ENCODE results near the gene KRT10.
"Not testable (repeated sequence)": the region's sequence is repeated elsewhere in the genome, so short reads cannot be mapped to it uniquely, and the experiment has no call there.

KRT10 gene

GRCh38 chr17:40822132-40822812, at the start of gene KRT10:
KRT10 (minus strand) TSS chr17:40822614; CDS start chr17:40822585, 29 bp downstream.
- no peak for DNase-seq

- no peak for DNase-seq
Measured at GRCh38 chr17:40871316-40871715, 48.9 kb upstream of the KRT10 start.

DNA sequence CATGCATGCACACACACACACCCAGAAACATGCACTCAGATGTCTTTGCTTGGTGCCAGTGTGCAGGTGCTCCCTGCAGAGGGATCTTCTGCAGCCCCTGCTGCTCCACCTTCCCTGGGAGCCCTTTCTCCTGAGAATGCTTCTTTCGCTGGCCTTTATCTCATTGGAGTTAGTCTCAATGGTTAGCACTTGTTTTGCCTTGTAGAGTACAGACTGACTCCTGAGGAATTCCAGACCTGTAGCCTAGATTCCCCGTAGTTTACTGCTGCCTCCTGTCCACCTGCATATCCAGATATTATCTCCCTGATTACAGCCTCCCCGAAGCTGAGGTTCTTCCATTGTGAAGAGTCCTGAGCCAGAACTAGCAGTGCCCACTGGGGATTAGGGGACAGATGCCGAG, 47.7 kb upstream of the KRT10 start:
- DNase-seq: no peak

GRCh38 chr17:40866838-40867237, 44.4 kb upstream of the KRT10 start, which contains the start of gene KRT12:
KRT12 (minus strand) TSS chr17:40867223; CDS start chr17:40867186, 37 bp downstream.
- DNase-seq: no peak

DNA sequence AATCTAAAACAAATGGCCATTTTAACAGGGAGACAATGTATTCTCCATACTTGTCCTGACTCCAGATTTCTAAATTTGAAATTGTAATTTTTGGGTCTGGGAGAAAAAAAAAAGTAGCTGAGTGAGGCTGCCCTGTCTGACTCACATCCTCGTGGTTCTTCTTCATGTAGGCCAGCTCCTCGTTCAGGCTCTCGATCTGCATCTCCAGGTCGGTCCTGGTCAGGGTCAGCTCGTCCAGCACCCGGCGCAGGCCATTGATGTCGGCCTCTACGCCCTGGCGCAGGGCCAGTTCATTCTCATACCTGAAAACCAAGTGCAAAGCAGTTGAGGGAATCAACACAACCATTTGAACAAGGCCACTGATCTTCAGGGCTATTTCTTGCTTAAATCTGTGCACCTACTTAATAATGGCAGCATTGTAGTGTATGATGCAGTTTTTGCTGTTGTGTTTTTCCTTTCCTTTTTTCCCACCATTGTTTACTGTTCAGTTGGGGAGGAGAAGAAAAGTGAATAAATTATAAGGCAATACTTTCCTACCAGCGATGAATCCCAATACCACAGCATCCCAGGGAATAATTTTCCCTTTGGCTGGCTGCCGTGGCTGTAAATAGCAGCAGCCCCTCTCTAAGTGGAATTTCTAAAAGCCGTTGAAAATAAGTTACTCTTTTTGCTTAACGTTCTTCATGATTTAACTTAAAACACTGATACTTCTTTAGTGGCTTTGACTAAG, 42.4 kb upstream of the KRT10 start:
- DNase-seq: no peak

DNA sequence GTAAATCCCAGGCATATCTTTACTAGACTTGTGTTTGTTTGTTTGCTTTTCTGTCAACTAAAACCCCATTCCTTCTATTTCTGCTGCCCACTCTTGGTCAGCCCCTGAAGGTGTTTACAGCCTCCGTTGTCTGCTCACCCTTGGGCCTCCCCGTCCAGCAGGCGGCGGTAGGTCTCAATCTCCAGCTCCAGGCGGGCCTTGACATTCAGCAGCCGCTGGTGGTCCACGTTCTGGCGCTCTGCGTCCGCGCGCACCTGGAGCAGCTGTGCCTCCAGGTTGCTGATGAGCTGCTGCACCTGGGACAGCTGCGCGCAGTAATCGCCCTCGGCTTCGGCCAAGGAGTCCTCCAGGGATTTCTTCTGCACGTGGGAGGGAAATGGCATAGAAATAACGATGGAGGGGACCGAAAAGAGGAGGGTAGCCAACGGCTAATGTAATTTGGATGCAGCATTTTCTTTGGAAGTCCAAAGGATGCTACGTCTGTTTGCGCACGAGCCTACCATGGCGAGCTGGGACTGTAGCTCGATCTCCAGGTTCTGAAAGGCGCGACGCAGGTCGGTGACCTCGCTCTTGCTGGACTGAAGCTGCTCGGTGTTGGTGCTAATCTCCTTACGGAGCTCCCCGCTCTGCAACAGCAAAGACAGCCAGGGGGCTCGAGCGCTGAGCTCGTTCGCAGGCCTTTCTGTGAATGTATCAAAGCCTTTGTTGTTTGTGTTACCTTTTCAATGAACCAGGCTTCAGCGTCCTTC, 40.7 kb upstream of the KRT10 start:
- DNase-seq: no peak

DNA sequence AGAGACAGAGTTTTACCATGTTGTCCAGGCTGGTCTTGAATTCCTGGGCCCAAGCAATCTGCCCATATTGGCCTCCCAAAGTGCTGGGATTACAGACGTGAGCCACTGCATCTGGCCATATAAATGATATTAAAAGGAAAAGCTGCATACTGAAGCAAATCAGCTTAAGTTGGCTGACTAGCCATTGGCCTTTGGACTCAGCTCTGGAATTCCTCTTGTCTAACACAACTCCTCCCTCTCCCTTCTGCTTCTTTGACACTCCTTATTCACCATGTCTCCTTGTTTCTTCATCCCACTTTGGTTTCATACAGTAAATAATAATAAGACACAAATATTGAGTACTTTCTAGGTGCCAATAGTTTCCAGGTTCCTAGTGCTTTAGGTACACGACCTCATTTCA, 37.1 kb upstream of the KRT10 start:
- no peak for DNase-seq

DNA sequence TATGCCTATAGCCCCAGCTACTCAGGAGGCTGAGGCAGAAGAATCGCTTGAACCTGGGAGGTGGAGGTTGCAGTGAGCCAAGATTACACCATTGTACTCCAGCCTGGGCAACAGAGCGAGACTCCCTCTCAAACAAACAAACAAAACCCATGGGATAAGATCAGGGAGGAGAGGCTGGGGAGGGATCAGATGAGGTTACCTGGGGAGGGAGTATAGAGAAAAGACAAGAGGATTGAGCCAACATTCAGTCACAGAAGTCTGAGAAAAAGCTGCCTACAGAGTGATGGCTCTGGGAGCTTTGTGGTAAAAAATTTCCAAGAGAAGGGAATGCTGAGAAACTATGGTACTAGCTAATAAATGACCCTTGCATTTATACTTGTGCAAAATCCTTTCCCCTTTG, 36.3 kb upstream of the KRT10 start:
- DNase-seq: not testable (repeated sequence)

DNA sequence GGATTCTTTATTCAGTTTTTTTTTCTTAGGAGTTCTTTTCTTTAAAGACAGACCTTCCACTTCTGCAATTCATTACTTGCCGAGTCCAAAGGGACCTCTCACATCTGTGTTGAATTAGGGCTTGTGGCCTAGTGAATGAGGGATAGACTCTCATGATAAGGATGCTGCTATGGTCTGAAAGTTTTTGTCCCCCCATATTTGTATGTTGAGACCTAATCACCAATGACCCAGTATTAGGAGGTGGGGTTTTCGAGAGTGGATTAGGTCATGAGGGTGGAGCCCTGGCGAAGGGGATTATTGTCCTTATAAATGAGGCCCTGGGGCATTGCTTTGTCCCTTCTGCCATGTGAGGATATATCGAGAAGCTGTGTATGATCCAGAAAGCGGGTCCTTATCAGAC, 35.1 kb upstream of the KRT10 start:
- no peak for DNase-seq

DNA sequence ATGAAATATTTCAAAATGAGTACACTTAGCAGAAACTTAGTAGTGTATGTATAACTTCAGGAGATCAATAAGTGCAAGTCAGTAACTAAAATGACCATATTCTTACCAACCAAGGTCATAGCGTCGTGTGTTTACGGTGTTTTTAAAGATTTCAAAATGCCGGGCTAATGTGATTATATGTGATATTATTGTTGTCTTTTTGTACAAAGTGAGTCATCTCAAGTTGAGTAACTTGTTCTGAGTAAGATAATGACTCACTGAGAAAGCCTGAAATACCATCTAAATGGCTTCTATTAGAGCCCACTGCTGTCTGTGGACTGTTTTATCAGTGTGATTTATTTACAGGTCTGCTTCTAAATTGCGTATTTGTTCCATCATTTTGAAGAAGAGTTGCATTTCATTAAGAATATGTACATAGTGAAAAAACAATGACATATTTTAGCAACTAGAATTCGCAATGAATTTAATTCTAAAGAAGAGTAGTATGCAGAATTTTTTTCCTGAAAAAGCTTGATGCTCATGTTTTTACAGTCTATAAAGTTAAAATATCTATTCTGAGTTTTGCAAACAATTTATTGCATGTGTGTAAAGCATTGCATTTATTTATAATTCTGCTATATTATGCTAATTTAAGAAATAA, 31.9 kb upstream of the KRT10 start:
- no peak for DNase-seq

GRCh38 chr17:40852364-40852763, 29.9 kb upstream of the KRT10 start:
- DNase-seq: no peak

GRCh38 chr17:40850293-40850972, 28.0 kb upstream of the KRT10 start:
- DNase-seq: no peak

DNA sequence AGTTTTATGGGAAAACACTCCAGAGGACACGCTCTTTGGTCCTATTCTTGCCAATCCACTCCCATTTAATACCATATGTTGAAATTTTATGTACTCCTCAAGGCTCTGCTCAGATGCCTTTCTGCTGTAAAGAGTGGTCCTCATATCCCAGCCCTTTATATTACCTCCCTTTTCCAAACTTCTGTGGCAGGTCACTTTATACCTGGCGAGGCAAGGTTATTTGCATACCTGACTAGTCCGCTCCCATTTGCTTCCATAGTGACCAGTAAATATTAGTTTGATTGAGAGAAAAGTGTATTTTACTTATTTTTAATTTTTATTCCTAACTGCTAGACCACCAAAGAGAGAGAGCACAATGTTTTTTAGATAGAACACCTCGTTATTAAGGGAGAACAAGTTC, 27.3 kb upstream of the KRT10 start:
- DNase-seq: no peak

DNA sequence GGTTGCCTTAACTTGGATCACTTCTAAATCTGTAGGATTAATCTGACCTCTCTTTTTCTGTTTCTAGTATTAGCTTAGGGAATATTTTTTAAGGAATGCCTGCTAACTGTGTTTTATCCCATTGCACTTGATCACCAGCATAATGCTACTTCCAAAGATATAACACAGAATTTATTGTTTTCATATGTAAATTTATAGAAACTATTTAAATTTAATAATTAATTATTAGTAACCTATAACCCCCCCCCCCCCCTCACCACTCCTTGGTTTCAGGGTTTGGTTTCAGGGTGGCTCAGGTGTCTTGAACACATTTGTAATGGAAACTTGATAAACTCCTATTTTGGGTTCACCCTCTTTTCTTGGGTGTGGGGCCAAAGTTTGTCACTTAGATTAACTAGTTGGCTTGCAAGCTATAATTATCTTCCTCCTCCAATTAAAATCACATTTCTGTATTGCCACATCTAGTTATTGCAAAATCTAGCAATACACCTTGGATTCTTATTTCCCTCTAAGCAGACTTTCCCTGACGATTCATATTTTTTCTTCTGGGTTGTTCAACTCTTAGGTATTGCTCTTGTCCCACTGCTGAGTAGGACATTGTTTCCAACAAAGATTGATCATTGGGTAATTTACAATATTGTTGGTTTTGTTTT, 26.3 kb upstream of the KRT10 start:
- no peak for DNase-seq

DNA sequence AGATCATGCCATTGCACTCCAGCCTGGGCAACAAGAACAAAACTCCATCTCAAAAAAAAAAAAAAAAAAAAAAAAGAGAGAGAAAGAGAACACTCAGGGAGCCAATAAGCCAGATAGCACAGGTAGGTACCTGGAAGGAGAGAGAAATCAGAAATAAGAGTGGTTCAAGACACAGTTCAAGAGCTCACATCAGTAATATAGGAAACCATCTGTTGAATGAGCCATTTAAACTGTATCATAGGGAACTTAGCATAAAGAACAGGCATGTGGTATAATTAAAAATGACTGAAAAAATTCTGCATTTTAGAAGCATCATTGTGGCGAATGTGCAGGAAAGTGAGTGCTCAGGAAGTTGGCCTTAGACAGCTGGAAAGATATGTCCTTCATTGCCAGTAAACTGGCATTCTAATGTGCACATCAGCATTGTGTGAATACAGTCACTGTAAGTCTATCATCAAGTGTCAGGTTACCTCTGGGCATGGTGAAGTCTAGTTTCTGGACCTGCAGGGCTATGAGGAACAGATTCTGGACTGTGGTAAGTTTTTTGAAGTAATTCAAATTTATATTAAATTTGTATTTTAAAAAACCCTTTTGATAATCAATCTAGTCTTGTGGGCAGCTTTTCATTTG, 24.2 kb upstream of the KRT10 start:
- no peak for DNase-seq

DNA sequence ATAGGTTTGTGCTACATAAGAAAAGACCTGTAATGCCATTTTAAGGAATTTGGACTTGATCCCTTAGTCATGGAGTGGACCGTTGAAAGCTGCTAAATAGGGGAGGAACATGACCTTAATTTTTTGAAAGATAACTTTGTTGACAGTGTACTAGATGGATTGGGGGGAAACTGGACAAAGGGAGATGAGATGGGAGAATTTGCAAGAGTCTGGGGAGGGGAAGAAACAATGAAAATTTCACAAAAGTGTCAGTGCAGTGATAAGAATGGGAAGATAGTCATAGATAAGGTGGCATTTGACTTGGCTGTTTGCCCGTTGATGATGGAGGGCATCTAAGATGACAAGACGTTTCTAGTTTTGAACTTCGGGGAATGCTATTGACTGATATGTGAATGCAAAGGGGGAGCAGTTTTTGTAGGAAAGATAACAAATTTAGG, 22.3 kb upstream of the KRT10 start:
- DNase-seq: no peak

- no peak for DNase-seq
Measured at GRCh38 chr17:40843242-40843641, 20.8 kb upstream of the KRT10 start.

DNA sequence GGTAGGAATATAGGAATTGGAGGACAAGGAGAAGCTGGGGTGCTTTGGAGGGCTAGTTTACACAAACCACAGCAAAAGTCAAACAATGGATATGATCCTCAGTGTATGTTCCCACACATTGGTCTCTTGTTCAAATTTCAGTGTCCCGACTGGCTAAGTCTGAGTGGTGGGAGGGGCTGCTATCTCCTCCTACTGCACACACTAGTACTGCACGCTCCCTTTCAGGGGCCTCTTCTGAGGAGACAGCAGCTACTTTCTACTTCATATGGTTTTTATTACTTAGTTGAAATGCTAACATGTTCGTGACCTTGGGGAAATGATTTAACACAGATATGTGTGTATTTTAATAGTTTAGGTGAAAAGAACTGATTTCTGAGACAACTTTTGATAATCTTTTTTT, 18.8 kb upstream of the KRT10 start:
- no peak for DNase-seq

GRCh38 chr17:40839194-40839593, 16.8 kb upstream of the KRT10 start:
- DNase-seq: no peak

DNA sequence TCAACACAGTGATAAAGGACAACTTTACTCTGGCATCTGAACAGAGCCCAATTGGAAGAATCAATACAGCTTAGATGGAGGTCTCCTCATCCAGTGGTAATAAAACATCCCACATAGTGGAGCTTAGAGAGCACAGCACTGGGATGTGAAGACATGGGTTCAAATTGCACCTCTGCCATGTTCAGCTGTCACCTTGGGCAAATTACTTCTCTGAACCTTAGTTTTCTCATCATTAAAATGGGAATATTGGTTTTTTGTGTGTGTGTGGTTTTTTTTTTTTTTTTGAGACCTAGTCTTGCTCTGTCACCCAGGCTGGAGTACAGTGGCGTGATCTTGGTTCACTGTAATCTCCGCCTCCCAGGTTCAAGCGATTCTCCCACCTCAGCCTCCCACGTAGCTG, 13.6 kb upstream of the KRT10 start:
- DNase-seq: no peak

DNA sequence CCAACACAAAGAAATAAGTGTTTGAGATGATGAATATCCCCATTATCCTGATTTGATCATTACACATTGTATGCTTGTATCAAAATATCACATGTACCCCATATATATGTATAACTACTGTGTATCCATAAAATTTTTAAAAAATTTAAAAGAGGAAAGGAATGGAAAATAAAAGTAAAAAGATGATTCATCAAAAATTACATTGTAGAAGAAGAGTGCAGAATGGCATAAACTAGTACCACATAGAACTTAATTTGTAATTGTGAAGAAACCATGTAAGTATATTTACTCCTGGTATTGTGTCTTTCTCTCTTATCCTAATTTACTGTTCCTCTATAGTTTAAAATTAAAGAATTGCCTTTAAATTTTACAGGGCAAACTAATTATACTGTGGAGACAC, 11.5 kb upstream of the KRT10 start:
- DNase-seq: no peak

DNA sequence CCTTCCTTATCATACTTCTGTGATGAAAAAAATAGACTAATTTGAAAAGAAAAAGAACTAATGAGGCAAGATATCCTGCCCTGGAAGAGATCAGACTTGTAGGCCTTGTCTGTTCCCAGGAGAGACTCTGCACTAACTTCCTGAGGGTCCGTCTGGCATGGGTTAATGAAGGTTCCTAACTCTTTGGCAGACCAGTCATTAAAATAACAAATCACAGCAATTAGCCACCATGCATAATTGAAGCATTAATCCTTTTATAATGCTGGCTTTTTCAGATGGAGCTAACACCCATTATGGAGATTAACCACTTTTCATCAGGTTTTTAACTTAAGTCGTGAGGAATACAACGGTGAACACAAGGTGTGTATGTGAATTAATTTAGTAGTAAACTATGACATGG, 10.4 kb upstream of the KRT10 start:
- no peak for DNase-seq

Measured in cortex of kidney (tissue), 1 donor.